Occipital lobe (tissue), 2 donors: ENCODE results near the gene PLEKHA7. TPM values are rescaled to one million over a fixed set of nuclear protein-coding genes. Genes with fewer than 3 reads are reported as not detected.
"Not testable (repeated sequence)": the region's sequence is repeated elsewhere in the genome, so short reads cannot be mapped to it uniquely, and the experiment has no call there.

ENCODE experiments used
- DNase-seq: peaks from one replicate; lab custom pipeline; 2025; lab: John Stamatoyannopoulos, UW
- total RNA-seq: library from RNA; depleted of rRNA; stranded (reverse); fragments of >200 nt; gene quantifications from one replicate; pipeline ENCODE4 v1.2.3, GENCODE V29; 2014

Gene PLEKHA7
- total RNA-seq, 1 donor from 2014 or later = 5.5 TPM

- DNase-seq = no peak
Observed at GRCh38 chr11:16881074-16881709, 133.0 kb downstream of the PLEKHA7 start.

- no peak for DNase-seq
Observed at GRCh38 chr11:16880184-16880801, 133.9 kb downstream of the PLEKHA7 start.

- DNase-seq = no peak
Observed at GRCh38 chr11:16879690-16880089, 134.5 kb downstream of the PLEKHA7 start.

- no peak for DNase-seq
Observed at GRCh38 chr11:16876837-16877236, 137.4 kb downstream of the PLEKHA7 start.

- DNase-seq = no peak
Observed at GRCh38 chr11:16876053-16876752, 138.0 kb downstream of the PLEKHA7 start.

GRCh38 chr11:16874275-16874975 lies 139.8 kb downstream of the PLEKHA7 start:
- no peak for DNase-seq

GRCh38 chr11:16873289-16873688 lies 140.9 kb downstream of the PLEKHA7 start:
- no peak for DNase-seq

- no peak for DNase-seq
Observed at GRCh38 chr11:16871368-16871767, 142.8 kb downstream of the PLEKHA7 start.

GRCh38 chr11:16867097-16867496 lies 147.1 kb downstream of the PLEKHA7 start:
- DNase-seq = no peak

- DNase-seq = not testable (repeated sequence)
Observed at GRCh38 chr11:16864428-16864827, 149.8 kb downstream of the PLEKHA7 start.

GRCh38 chr11:16863389-16863788 lies 150.8 kb downstream of the PLEKHA7 start:
- no peak for DNase-seq

GRCh38 chr11:16862726-16863125 lies 151.5 kb downstream of the PLEKHA7 start:
- no peak for DNase-seq

- no peak for DNase-seq
Observed at GRCh38 chr11:16861862-16862261, 152.4 kb downstream of the PLEKHA7 start.

- no peak for DNase-seq
Observed at GRCh38 chr11:16860617-16861016, 153.6 kb downstream of the PLEKHA7 start.

- DNase-seq = no peak
Observed at GRCh38 chr11:16859651-16860050, 154.6 kb downstream of the PLEKHA7 start.

- no peak for DNase-seq
Observed at GRCh38 chr11:16857186-16857585, 157.0 kb downstream of the PLEKHA7 start.

- DNase-seq = no peak
Observed at GRCh38 chr11:16856022-16856471, 158.2 kb downstream of the PLEKHA7 start.

- DNase-seq = no peak
Observed at GRCh38 chr11:16854979-16855378, 159.2 kb downstream of the PLEKHA7 start.

GRCh38 chr11:16853859-16854258 lies 160.4 kb downstream of the PLEKHA7 start:
- no peak for DNase-seq

GRCh38 chr11:16853266-16853665 lies 160.9 kb downstream of the PLEKHA7 start:
- DNase-seq = no peak

- DNase-seq = no peak
Observed at GRCh38 chr11:16846305-16846704, 167.9 kb downstream of the PLEKHA7 start.

GRCh38 chr11:16844268-16844771 lies 169.9 kb downstream of the PLEKHA7 start:
- DNase-seq = no peak
